ENCODE measurements around the gene USP7. TPM values are rescaled to one million over a fixed set of nuclear protein-coding genes. Genes with fewer than 3 reads are reported as not detected.
A peak's percentile ranks its signal among the peaks of the same experiment; 100 is the strongest.

The USP7 gene
- total RNA-seq, 2 donors from 2014 or later, result 126 to 131 TPM

- no peak overlapping the region for H3K27ac Mint-ChIP-seq
- no peaks in the 10 kb centered on the region for H3K9me3 Mint-ChIP-seq
Measured at GRCh38 chr16:8967132-8967821, 3.6 kb upstream of the USP7 start.

GRCh38 chr16:8966817-8967131, 3.1 kb upstream of the USP7 start:
- no peaks in the 10 kb centered on the region for H3K9me3 Mint-ChIP-seq

More at GRCh38 chr16:8967132-8967821, 3.6 kb upstream of the USP7 start:
- no peaks in the 10 kb centered on the region for H3K27me3 Mint-ChIP-seq (ENCODE audit: low read depth)
- ATAC-seq (replicated peaks in 1 of 2) (no peak), DNase-seq (no peak)
- H3K4me1 Mint-ChIP-seq (ENCODE audit: low read depth), result peaks cover 9% of the 10 kb centered on the region
- H3K4me3 Mint-ChIP-seq, result no peak overlapping the region
- H3K36me3 Mint-ChIP-seq (ENCODE audit: insufficient read depth in 2 of 2), result peaks cover 2 to 3% of the 10 kb centered on the region in 2 donors

DNA sequence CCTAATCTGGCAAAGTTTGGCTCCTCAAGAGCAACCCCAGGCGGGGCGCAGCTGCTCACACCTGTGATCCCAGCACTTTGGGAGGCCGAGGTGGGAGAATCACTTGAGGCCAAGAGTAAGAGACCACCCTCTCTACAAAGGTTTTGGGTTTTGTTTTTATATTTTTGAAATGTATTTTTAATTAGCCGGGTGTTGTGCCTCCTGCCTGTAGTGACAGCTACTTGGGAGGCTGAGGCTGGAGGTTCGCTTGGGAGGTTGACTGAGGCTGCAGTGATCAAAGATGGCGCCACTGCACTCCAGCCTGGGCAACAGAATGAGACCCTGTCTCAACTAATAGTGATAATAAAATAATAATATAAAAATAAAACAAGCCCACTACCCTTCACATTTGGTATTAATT, 756 bp upstream of the USP7 start:
- Mint-ChIP-seq H3K36me3 (ENCODE audit: insufficient read depth in 2 of 2) (peaks cover 6 to 7% of the 10 kb centered on the region in 2 donors), H3K4me3 (peak overlapping the region; percentile 56 to 68), H3K27ac (peak overlapping the region; percentile 56), H3K9me3 (no peaks in the 10 kb centered on the region), H3K4me1 (ENCODE audit: low read depth) (peaks cover 37% of the 10 kb centered on the region), H3K27me3 (ENCODE audit: low read depth) (no peaks in the 10 kb centered on the region)
- no peak for ATAC-seq (replicated peaks in 1 of 2)
- DNase-seq, result no peak

More at GRCh38 chr16:8966817-8967131, 3.1 kb upstream of the USP7 start:
- DNase-seq (no peak), ATAC-seq (replicated peaks in 1 of 2) (no peak)
- no peak overlapping the region for H3K27ac Mint-ChIP-seq
- no peak overlapping the region for H3K4me3 Mint-ChIP-seq
- H3K36me3 Mint-ChIP-seq (ENCODE audit: insufficient read depth in 2 of 2), result peaks cover 6 to 7% of the 10 kb centered on the region in 2 donors
- H3K27me3 Mint-ChIP-seq (ENCODE audit: low read depth), result no peaks in the 10 kb centered on the region
- peaks cover 14% of the 10 kb centered on the region for H3K4me1 Mint-ChIP-seq (ENCODE audit: low read depth)

- no peak for ATAC-seq (replicated peaks in 1 of 2)
- H3K27me3 Mint-ChIP-seq (ENCODE audit: low read depth), result no peaks in the 10 kb centered on the region
- peak in 1 of 2 donors; percentile 26 for DNase-seq
- no peaks in the 10 kb centered on the region for H3K9me3 Mint-ChIP-seq
- peaks cover 50% of the 10 kb centered on the region for H3K4me1 Mint-ChIP-seq (ENCODE audit: low read depth)
- no peak overlapping the region for H3K27ac Mint-ChIP-seq
- peaks cover 6 to 7% of the 10 kb centered on the region in 2 donors for H3K36me3 Mint-ChIP-seq (ENCODE audit: insufficient read depth in 2 of 2)
- H3K4me3 Mint-ChIP-seq, result peak overlapping the region; percentile 55 to 69
Measured at GRCh38 chr16:8963010-8963820, 491 bp downstream of the USP7 start.

GRCh38 chr16:8962393-8963009, 1.2 kb downstream of the USP7 start:
- Mint-ChIP-seq H3K27me3 (ENCODE audit: low read depth) (no peaks in the 10 kb centered on the region), H3K4me1 (ENCODE audit: low read depth) (peaks cover 57% of the 10 kb centered on the region), H3K4me3 (peak overlapping the region; percentile 94 to 95), H3K27ac (peak overlapping the region; percentile 87), H3K9me3 (no peaks in the 10 kb centered on the region), H3K36me3 (ENCODE audit: insufficient read depth in 2 of 2) (peaks cover 6 to 7% of the 10 kb centered on the region in 2 donors)
- peak; percentile 6 to 27 for ATAC-seq (replicated peaks in 1 of 2)
- DNase-seq, result peak; percentile 49 to 54

DNA sequence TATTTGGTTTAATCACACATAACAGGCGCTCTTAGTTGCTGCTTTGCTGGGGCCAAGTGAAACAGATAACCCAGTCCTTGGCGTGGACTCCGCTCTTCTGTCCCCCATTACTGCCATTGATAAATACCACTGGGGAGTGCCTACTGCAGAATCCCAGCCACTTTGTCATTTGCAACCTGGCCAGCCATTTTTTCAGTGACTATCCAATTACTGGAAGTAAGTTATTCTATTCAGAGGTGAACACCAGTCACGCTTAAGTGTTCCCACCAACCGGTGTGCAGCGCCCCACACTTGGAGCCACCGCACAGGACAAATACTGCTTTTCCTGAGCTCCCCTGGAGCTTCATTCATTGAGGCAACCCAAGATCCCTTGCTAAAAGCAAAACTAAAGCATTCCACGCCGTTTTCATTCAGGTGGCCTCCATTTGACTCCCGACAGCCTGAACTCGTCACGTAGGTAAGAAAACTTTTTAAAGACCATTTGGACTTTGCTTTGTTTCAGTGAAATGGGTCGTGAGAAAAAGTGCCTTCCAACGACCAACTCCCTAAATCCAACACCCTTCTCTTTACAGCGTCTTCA, 1.8 kb downstream of the USP7 start:
- peaks cover 6 to 7% of the 10 kb centered on the region in 2 donors for H3K36me3 Mint-ChIP-seq (ENCODE audit: insufficient read depth in 2 of 2)
- peak overlapping the region; percentile 94 to 95 for H3K4me3 Mint-ChIP-seq
- peaks cover 63% of the 10 kb centered on the region for H3K4me1 Mint-ChIP-seq (ENCODE audit: low read depth)
- DNase-seq (no peak), ATAC-seq (replicated peaks in 1 of 2) (no peak)
- peak overlapping the region; percentile 87 for H3K27ac Mint-ChIP-seq
- no peaks in the 10 kb centered on the region for H3K9me3 Mint-ChIP-seq
- no peaks in the 10 kb centered on the region for H3K27me3 Mint-ChIP-seq (ENCODE audit: low read depth)

GRCh38 chr16:8960788-8961109, 3.0 kb downstream of the USP7 start:
- H3K27ac Mint-ChIP-seq, result peak overlapping the region; percentile 87
- peaks cover 74% of the 10 kb centered on the region for H3K4me1 Mint-ChIP-seq (ENCODE audit: low read depth)
- H3K27me3 Mint-ChIP-seq (ENCODE audit: low read depth), result no peaks in the 10 kb centered on the region
- H3K9me3 Mint-ChIP-seq, result no peaks in the 10 kb centered on the region
- ATAC-seq (replicated peaks in 1 of 2) (no peak), DNase-seq (no peak)
- peak overlapping the region; percentile 94 to 95 for H3K4me3 Mint-ChIP-seq
- H3K36me3 Mint-ChIP-seq (ENCODE audit: insufficient read depth in 2 of 2), result peaks cover 6 to 7% of the 10 kb centered on the region in 2 donors

DNA sequence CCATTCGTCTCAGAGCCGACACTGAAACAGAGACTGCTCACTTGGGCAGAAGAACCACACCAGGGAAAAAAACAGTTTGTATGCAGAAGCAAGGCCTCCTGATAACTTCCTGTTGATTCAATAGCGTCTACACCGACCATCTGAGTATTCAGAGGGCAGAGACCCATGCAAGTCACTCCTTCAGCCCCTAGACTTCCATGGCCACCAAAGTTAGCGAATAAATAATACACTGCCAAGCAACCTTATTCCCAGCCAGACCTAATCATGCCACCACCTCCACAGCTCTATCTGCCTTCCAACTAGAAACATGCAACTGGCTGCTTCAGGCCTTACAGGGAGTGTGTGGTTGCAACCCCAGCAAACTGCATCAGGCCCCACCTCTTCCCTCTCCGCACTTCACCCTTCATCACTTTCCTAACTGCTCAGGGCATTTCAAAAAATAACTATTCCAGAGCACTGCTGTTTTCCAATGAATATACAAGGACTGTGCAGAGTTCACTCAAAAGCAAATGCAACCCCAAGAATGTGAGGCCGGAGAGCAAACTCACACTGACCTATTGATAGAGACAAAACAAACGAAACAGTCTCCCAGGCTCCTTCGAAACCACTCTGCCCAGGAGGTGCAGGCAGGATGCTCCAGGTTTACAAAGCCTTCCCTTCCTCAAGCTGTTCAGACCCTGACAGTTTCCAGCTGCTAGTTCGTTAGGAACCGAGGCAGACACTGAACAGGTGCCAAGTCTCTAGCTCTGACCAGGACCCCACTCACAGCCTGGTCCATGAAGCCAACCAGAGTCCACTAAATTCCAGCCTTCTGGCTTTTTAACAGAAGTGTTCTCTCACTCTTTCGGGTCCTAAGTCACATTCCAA, 3.6 kb downstream of the USP7 start:
- peak overlapping the region; percentile 94 to 95 for H3K4me3 Mint-ChIP-seq
- H3K36me3 Mint-ChIP-seq (ENCODE audit: insufficient read depth in 2 of 2), result peaks cover 6 to 7% of the 10 kb centered on the region in 2 donors
- DNase-seq (peak; percentile 24 to 31), ATAC-seq (replicated peaks in 1 of 2) (peak; percentile 23 to 36)
- no peaks in the 10 kb centered on the region for H3K9me3 Mint-ChIP-seq
- H3K27ac Mint-ChIP-seq, result peak overlapping the region; percentile 87
- H3K27me3 Mint-ChIP-seq (ENCODE audit: low read depth), result no peaks in the 10 kb centered on the region
- peaks cover 78% of the 10 kb centered on the region for H3K4me1 Mint-ChIP-seq (ENCODE audit: low read depth)

DNA sequence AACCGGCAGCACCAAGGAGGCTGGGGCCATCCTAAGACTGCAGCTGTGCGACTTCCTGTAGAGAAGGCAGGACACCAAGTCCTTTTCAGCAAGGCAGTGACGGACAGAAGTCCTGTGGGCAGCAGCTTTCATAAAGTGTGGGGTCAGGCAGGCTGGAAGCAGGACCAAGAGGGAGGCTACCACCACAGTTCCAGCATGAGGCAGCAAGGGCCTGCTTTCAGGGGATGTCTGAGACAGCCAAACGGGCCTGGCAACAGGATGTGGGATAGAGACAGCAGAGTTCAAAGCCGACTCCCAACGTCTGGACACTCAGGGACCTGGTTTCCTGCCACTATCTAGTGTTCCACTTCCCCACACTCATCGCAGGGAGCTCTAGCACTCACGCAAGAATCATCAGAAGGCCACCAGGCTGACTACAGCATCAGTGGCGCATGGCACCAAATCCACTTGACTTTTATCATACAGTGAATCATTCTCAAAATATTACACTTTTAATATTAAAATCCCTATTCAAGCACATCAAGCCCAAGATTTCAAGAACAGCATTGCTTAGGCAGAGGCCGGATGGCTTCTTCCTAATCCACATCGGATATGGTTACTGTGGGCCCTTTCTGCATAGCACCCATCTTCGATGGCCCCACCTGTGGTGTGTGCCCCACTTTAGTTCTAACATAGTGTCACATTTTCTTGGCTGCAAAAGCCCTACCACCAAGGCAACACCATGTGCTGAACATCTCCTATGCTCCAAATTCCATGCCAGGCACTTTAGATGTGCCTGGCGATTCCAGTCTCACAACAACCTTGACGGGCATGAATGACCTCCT, 5.2 kb downstream of the USP7 start:
- ATAC-seq (replicated peaks in 1 of 2) (peak; percentile 31 to 40), DNase-seq (peak; percentile 23 to 27)
- peaks cover 6 to 7% of the 10 kb centered on the region in 2 donors for H3K36me3 Mint-ChIP-seq (ENCODE audit: insufficient read depth in 2 of 2)
- peak overlapping the region; percentile 87 for H3K27ac Mint-ChIP-seq
- no peaks in the 10 kb centered on the region for H3K27me3 Mint-ChIP-seq (ENCODE audit: low read depth)
- peak overlapping the region; percentile 94 to 95 for H3K4me3 Mint-ChIP-seq
- no peaks in the 10 kb centered on the region for H3K9me3 Mint-ChIP-seq
- H3K4me1 Mint-ChIP-seq (ENCODE audit: low read depth), result peaks cover 81% of the 10 kb centered on the region

DNA sequence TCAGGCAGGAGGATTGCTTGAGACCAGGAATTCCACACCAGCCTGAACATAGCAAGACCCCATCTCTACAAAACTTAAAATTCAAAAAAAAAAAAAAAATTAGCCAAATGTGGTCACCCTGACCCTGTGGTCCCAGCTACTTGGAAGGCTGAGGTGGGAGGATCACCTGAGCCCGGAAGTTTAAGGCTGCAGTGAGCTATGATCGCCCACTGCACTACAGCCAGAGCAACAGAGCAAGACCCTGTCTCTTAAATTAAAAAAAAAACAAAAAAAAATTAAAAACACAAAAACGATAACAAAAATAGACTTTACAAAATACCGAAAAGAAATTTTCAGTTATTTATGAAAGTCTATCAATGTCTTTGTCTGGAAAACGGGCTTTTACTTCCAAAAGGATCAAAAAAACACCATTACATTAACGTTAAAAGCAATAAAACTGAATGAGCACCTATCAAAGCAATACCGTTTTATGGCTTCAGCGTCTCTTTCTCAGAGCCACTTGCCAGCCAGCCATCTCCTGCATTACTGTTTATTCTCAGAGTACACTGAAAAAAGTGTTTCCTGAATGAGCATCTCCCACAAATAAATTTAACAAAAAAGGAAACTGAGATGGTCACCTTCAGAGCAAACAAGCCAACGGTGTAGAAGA, 6.1 kb downstream of the USP7 start:
- Mint-ChIP-seq H3K9me3 (no peaks in the 10 kb centered on the region), H3K27me3 (ENCODE audit: low read depth) (no peaks in the 10 kb centered on the region), H3K4me3 (peak overlapping the region; percentile 94 to 95), H3K4me1 (ENCODE audit: low read depth) (peaks cover 89% of the 10 kb centered on the region), H3K36me3 (ENCODE audit: insufficient read depth in 2 of 2) (peaks cover 6 to 7% of the 10 kb centered on the region in 2 donors), H3K27ac (peak overlapping the region; percentile 78)
- no peak for ATAC-seq (replicated peaks in 1 of 2)
- DNase-seq, result no peak

DNA sequence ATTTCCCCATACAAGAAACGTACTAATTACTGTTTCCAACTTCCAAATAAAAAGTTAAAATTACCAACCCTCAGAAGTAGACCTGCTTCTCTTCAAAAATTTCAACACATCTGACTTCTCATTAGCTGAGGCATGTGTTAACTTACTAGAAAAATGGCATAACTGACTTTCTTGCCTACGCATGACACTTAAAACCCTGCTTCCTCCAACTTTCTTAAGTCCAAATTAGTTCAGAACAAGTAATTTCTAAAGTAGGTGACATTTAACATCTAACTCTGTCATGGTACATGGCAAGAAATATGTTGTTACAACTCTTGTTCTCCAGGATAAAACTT, 6.7 kb downstream of the USP7 start:
- Mint-ChIP-seq H3K4me3 (peak overlapping the region; percentile 75 to 95), H3K36me3 (ENCODE audit: insufficient read depth in 2 of 2) (peaks cover under 1 to 2% of the 10 kb centered on the region in 2 donors), H3K4me1 (ENCODE audit: low read depth) (peaks cover 90% of the 10 kb centered on the region), H3K27me3 (ENCODE audit: low read depth) (no peaks in the 10 kb centered on the region), H3K27ac (peak overlapping the region; percentile 94), H3K9me3 (no peaks in the 10 kb centered on the region)
- no peak for ATAC-seq (replicated peaks in 1 of 2)
- DNase-seq, result no peak

All from activated T-cell treated with anti-CD3 and anti-CD28 coated beads, Interleukin-2, amount 50 U/mL, for 72 hours (primary cell).